Measurements from ENCODE around the gene TRDMT1.
A peak's percentile ranks its signal among the peaks of the same experiment; 100 is the strongest.
"Not testable (repeated sequence)": the region's sequence is repeated elsewhere in the genome, so short reads cannot be mapped to it uniquely, and the experiment has no call there.

The TRDMT1 gene

DNA sequence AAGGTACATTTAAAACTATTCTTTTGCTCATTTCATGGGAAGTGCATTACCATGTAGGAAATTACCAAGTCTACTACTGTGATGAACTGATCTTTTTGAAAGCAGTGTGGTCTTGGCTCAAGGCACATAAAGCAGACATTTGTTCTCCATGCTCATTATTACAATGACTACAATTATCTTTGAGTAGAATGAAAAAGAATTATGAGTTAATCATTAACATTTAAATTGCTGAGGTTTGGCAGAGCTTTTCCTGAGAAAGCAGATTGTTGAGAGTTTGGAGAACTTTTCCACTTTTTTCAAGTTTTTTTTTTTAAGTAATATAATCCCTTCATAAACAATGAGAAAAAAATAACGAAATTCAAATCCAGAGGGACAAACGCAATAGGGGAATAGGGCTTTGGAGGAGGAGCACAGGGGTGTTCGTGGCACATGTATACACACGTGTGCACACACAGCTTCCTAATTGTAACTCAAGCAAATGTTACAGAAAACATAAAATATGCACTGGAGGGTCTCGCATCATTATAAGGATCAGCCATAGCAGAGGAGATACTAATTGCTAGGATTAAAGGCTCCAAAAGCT lies 62.9 kb downstream of the TRDMT1 start:
- DNase-seq = no peak

DNA sequence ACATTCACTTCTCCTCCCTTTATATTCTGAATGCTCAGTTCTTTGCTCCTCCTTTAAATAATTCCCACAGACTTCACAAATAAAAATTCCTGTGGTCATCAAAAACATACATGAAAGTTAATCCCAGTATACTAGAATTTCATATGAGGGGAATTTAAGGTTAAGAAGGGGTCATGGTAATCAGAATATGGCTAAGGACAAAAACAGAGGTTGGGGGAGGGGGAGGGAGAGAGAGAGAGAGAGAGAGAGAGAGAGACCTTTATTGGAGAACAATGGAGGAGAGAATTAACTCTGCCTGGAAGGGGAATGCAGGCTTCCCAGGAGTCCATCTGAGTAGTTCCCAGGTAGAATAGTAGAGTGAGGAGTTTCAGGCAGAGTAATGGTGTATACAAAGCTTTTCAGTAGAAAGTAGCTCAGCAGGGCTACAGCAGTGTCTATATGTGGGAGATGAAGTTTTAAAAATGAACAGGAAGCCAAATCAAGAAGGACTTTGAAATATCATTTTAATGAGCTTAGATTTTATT lies 66.7 kb downstream of the TRDMT1 start:
- DNase-seq = no peak

DNA sequence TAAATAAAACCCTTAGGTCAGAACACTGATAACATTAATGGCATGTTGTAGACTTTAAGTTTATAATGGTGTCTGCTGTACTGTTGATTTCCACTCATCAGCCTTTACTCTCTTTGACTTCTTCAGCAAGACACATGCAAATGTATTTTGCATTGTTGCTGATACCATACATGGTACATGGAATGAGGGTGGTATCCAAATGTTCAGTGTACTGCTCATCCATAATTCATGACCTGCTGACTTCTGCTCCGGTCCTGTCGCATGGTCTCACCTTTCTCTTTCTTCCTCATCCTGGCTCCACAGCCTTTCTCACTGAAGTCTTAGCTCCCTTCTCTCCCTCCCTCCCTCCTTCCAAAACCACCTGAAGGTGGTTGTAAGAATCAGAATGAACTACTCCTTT lies 67.2 kb downstream of the TRDMT1 start:
- no peak for DNase-seq

DNA sequence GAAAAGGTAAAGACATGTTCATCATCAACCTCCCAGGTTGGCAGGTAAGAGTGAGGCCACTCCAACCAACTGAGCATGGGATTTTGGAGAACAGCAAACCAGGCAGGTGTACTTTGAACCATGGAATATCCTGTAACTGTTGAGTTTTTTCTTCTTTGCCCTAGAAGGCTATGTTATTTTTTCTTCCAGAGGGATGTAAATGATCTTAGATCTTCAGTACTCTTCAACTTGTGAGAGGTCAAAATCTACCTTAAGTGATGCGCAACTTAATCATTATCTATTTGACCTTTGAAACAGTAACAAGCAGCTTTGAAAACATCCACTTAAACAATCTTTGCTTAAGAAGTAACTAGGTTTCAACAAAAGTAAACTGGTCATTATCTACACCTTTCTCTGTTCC lies 71.7 kb downstream of the TRDMT1 start, which contains the start of gene CUBN:
Gene CUBN, minus strand, starts transcription at position 71 of the 400 bp plus-strand sequence. Its CDS starts 46 bp downstream, at position 25.
- no peak for DNase-seq

DNA sequence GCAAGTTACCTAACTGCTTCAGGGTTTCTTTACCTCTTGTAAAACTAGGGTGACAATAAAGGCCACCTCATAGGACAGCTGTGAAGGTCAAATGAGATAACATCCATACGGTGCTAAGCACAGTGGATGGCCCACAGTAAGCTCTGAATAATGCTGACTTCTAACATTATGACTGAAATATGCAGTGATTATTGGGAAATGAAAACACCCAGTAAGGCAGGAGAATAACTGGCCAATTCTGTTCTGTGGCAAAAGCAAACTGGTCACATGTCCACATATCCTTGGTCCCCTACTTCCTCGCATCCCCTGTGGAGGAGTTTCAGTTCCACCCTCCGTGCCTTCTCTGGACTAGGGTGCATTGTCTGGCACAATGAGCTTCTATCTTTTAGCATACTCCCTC lies 73.2 kb downstream of the TRDMT1 start:
- no peak for DNase-seq

DNA sequence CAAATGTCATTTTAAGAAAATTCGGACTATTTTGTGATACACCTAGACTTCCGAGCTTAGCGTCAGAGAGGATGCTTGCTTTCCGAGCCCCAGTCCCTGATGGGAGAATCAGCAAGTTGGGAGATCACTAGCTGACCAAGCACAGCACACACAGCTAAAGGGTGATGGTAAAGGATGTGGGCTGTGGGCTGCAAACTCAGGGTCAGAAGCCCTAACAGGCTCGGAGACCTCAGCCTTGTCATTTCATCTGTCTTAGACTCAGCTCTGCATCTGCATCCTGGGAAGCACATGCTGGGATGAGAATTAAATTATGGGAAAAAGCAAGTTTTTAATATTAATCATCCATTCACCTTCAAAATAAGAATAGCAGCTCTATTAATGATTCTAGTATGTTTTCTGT lies 75.1 kb downstream of the TRDMT1 start:
- no peak for DNase-seq

- DNase-seq = no peak
Measured at GRCh38 chr10:17125206-17125893, 76.1 kb downstream of the TRDMT1 start.

- no peak for DNase-seq
Measured at GRCh38 chr10:17123961-17124360, 77.5 kb downstream of the TRDMT1 start.

DNA sequence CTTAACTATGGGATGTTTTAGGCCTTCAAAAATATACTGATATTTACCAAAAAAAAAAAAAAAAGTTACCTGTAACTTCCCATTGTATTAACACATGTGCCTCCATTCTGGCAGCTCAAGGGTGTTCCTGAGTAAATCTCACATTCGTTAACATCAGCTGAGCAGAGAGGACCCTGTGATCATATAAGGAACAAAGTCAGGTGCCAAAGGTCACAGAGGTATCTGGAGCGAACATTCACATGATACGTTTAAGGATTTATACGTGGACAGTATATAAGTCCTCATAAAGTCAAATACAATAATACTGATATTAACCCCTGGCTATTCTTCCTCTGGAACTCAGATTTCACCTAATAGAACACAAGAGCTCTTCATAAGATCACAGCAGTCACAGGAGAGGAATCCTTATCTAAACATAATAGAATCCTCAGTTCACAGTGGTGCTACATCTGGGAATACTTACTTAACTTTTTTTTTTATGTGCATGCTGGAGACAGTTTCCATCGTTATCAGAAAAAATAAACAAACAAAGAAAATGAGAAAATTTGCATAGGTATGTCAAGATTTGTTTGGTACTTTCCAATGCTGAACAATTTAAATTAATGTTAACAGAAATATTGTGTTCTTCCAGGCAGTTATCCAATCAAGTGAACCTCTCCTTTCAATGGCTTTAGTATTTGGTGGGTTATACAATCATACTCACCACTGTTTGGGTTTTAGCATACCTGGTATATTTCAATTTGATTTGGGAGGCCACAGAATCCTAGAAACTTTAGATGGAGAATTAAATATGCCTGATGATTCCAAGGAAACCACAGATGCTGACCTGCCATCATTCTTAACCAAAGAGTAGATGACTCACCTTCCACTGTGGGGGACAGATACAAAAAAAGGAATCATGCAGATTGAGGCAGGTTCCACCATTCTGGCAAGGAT lies 78.5 kb downstream of the TRDMT1 start:
- no peak for DNase-seq

GRCh38 chr10:17122052-17122451 lies 79.4 kb downstream of the TRDMT1 start:
- DNase-seq = no peak

DNA sequence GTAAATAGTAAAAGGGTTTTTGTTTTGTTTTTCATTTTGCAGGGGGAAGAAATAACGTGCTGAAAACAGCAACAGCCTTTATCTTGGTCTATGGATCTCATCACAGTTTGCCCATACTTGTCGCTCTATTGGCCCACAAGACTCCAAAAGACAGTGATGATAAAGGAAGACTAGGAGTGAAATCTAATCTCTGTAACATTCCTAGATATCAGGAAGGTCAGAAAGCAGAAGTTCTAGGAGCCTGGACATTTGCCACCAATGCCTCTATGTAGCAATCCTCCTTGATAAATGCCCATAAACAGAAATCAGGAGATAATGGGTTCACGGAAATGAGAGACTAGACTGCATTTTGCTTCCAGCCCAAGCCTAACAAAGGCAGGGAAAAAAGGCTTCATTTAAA lies 80.8 kb downstream of the TRDMT1 start:
- no peak for DNase-seq

DNA sequence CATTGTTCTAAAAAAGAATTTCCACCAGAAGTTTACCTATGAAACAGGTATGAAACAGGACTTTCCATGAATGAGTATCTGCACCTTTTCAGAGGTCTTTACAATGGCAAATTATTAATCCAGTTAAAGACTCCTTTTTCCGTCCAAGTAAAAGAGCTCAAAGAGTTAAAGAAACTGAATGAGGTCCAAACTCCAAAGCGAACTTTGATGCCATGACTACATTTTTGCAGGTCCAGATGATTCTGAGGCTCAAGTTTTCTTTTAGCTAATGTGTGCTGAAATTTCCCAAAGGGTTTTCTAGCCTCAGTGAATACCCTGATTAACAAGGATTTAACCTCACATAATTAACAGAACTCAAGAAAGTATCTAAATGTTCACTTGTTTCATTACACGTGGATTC lies 81.6 kb downstream of the TRDMT1 start:
- DNase-seq = no peak

DNA sequence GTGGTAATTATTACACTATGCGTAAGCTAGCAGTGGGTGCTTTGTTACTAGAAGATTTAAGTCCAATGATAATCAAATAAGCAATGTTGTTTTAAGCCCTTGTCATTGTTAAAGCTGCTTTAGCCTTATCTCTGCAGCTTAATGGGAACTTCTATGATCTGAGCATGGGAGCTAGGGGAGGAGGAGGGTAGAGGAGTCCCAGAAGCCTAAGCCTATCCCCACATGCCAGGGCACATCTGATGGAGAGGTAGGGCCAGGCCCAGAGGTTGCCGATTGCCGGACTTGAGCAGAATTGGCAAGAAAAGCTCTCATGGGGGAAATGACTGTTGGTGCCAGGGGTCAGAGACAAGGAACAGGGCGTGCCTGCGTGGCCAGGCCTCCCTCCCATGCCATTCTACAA lies 85.3 kb downstream of the TRDMT1 start:
- DNase-seq = no peak

DNA sequence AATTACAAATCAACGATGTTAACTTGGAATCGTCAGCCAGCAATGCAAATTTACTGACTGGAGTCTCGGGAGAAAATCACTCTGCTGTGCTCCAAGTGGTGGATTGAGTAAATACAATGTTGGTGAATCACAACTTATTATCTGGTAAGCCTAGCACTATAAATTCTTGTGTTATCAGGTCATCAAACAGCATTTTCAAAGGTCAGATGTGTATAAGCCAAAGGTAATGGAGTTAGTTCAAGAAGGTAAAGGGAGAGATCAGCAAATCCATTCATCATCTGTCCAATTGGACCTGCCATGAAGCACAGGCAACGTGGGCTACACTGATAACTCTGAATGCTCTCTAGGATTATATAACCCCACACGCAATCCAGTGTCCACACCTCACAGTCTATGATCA lies 85.8 kb downstream of the TRDMT1 start:
- DNase-seq = no peak

DNA sequence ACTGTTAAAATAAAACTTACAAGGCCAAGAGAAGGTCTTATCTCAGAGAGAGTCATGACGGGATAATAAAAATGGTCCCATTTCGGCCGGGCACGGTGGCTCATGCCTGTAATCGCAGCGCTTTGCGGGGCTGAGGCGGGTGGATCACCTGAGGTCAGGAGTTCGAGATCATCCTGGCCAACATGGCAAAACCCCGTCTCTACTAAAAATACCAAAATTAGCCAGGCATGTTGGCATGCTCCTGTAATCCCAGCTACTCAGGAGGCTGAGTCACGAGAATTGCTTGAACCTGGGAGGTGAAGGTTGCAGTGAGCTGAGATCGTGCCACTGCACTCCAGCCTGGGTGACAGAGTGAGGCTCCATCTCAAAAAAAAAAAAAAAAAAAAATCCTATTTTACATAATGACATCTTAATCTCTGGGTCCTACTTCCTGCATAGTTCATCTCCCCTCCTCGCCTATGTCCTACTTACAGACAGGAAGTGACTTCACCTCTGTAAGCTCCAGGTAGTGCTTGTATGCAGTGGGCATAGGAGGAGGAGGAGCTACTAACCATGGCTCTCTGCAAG lies 86.5 kb downstream of the TRDMT1 start:
- not testable (repeated sequence) for DNase-seq

DNA sequence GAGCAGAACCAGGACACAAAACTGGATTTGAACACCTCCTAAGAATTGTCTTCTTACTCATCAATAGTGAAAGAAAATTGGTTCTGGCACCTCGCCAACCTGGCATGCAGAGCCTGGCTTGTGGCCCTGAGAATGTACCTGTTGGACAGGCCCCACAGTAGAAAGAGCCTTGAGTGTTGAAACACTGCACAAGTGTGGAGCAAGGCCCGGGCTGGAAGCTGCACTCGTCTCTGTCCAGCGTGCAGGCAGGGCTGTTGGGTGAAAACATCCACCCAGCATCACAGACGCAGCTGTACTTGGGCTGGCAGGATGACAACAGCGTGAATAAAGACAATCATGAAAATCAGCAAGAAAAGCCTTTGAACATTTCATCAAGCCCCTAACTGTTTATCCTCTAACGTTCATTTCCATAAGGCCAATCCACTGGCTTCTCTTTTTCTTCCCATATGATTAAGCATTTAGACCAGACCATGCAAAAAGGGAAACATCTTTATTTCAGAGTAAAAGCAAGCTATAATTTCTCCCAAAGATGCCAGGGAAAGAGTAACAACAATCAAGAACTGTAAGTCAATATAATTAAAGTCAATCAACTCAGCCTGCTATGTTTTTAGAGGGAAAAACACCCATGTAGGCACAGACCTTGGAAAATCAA lies 87.5 kb downstream of the TRDMT1 start:
- peak in 11 of 56 donors; percentile 1 to 46 (median 12) for DNase-seq

DNA sequence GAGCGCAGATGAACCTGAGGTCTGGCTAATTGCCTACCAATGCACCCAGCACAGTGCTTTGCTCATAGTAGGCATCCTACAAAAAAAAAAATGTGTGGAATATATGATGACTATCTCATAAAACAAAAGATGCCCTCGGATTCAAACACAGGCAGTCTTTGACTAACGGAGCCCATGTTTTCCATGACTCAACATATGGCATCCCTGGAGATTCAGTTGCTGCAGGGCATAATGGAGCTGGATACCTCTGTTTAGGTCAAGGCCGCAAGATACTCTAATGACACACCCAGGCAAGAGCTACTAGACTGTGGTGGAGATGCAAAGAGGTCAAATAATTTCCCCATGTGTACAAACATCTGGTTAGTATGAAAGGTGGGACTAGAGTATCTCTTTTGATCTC lies 88.1 kb downstream of the TRDMT1 start:
- DNase-seq = no peak

- DNase-seq = no peak
Measured at GRCh38 chr10:17112566-17112965, 88.9 kb downstream of the TRDMT1 start.

- no peak for DNase-seq
Measured at GRCh38 chr10:17109475-17110207, 91.8 kb downstream of the TRDMT1 start.

GRCh38 chr10:17109046-17109445 lies 92.4 kb downstream of the TRDMT1 start:
- no peak for DNase-seq

Measured in nucleus accumbens (tissue), 56 donors.